Peyer's patch (tissue), 4 donors: ENCODE data around the gene TGFB1I1.

ENCODE experiments used
- CTCF ChIP-seq, 6 experiments: fragments of 450-650 bp in 4 of 6; fragments of 200-600 bp in 2 of 6; sonication (generic) in 1 of 6; IDR thresholded peaks; one replicate each; pipeline ENCODE4 v1.5.1; 2017 to 2019; ENCODE audit warnings: antibody characterized with exemption in 6 of 6, mild to moderate bottlenecking in 3 of 6, moderate library complexity in 1 of 6
- POLR2A ChIP-seq, 2 donors: fragments of 450-650 bp; IDR thresholded peaks; one replicate each; pipeline ENCODE4 v1.5.1; 2017; ENCODE audit warnings: antibody characterized with exemption in 2 of 2, mild to moderate bottlenecking in 2 of 2, moderate library complexity in 2 of 2

- TF ChIP-seq CTCF (IDR thresholded peaks at IDR 0.05) (no peak), POLR2A (IDR thresholded peaks at IDR 0.05) (no peak)
Measured at GRCh38 chr16:31436221-31437045, 35.5 kb upstream of the TGFB1I1 start.
